Activated CD4-positive, alpha-beta T cell treated with anti-CD3 and anti-CD28 coated beads, Interleukin-2, amount 50 U/mL, for 4 hours (primary cell): Measurements from ENCODE around the gene IMMP2L.

Source experiments
- DNase-seq, 2 experiments: peaks; one replicate each; pipeline ENCODE4 v3.0.0-alpha.2; 2020

Gene IMMP2L

GRCh38 chr7:111138193-111138569 is 424.1 kb downstream of the IMMP2L start:
- DNase-seq: peak; percentile 50 to 52

- peak in 1 of 2 experiments; percentile 1 for DNase-seq
These were observed 424.7 kb downstream of the IMMP2L start for GRCh38 chr7:111137296-111138192.

- no peak for DNase-seq
These were observed 429.5 kb downstream of the IMMP2L start for GRCh38 chr7:111132833-111133232.

- DNase-seq: no peak
These were observed 432.9 kb downstream of the IMMP2L start for GRCh38 chr7:111129435-111129834.

GRCh38 chr7:111126987-111127386 is 435.3 kb downstream of the IMMP2L start:
- DNase-seq: no peak

GRCh38 chr7:111115966-111116365 is 446.3 kb downstream of the IMMP2L start:
- DNase-seq: no peak

GRCh38 chr7:111113263-111114017 is 448.9 kb downstream of the IMMP2L start:
- no peak for DNase-seq

GRCh38 chr7:111112439-111112838 is 449.9 kb downstream of the IMMP2L start:
- DNase-seq: no peak

- DNase-seq: no peak
These were observed 453.8 kb downstream of the IMMP2L start for GRCh38 chr7:111108496-111108895.

GRCh38 chr7:111108000-111108399 is 454.3 kb downstream of the IMMP2L start:
- no peak for DNase-seq

GRCh38 chr7:111107579-111107978 is 454.7 kb downstream of the IMMP2L start:
- DNase-seq: no peak

GRCh38 chr7:111105269-111105668 is 457.0 kb downstream of the IMMP2L start:
- no peak for DNase-seq

- DNase-seq: no peak
These were observed 457.6 kb downstream of the IMMP2L start for GRCh38 chr7:111104710-111105109.

GRCh38 chr7:111103678-111104274 is 458.5 kb downstream of the IMMP2L start:
- no peak for DNase-seq

- no peak for DNase-seq
These were observed 459.2 kb downstream of the IMMP2L start for GRCh38 chr7:111103136-111103535.

GRCh38 chr7:111101856-111102646 is 460.2 kb downstream of the IMMP2L start:
- no peak for DNase-seq

GRCh38 chr7:111098926-111099250 is 463.4 kb downstream of the IMMP2L start:
- DNase-seq: no peak

GRCh38 chr7:111098011-111098925 is 464.0 kb downstream of the IMMP2L start:
- peak; percentile 64 for DNase-seq

- DNase-seq: no peak
These were observed 465.3 kb downstream of the IMMP2L start for GRCh38 chr7:111096997-111097396.

- DNase-seq: no peak
These were observed 467.9 kb downstream of the IMMP2L start for GRCh38 chr7:111094419-111094818.

- DNase-seq: no peak
These were observed 468.8 kb downstream of the IMMP2L start for GRCh38 chr7:111093496-111093895.
